K562 (cell line): Measurements from ENCODE around the gene CIAO1. TPM values are rescaled to one million over a fixed set of nuclear protein-coding genes. Genes with fewer than 3 reads are reported as not detected.

Source experiments
- ATAC-seq: fragments of 200-7000 bp; cut with Tn5 transposase; 3 replicates; pipeline ENCODE4 v1.9.1; 2020; ENCODE audit warnings: moderate library complexity
- BruUV-seq: library from RNA; stranded (reverse); fragments of 400-500 nt; replicated peaks from 2 replicates; lab custom pipeline; 2021; lab: Mats Ljungman, UMichigan
- CTCF ChIA-PET: fragments of 300-600 bp; formaldehyde crosslinking; extraction: SDS; loops from one replicate; lab custom pipeline; 2021; ENCODE audit warnings: low intra/inter-chr PET ratio; lab: Yijun Ruan, JAX
- POLR2A ChIA-PET: fragments of 300-600, 350-650 bp; sonication (Branson Sonifier 250); formaldehyde crosslinking; extraction: SDS; loops from one replicate; lab custom pipeline; 2021; ENCODE audit warnings: antibody characterized with exemption, inconsistent platforms; lab: Yijun Ruan, JAX
- DNase-seq, 4 experiments: peaks; one replicate each; pipeline versions ENCODE4 v3.0.0 to v3.0.0-alpha.2; 2011 to 2018; ENCODE audit warnings: low spot score in 3 of 4, mixed read lengths in 3 of 4; ENCODE audit errors: extremely low read depth in 1 of 4
- FAIRE-seq: peaks from 2 replicates; lab custom pipeline; 2011; peaks lifted over from hg19 to GRCh38; lab: Jason Lieb, UNC
- H2AFZ ChIP-seq: 2 replicates; pipeline ENCODE4 v1.6.0; 2011; ENCODE audit warnings: low read depth, low read length, control low read depth, inconsistent platforms
- H3K27ac ChIP-seq: fragments of 200-600 bp; 3 replicates; pipeline ENCODE4 v1.8.0; 2011; ENCODE audit warnings: low read depth, mild to moderate bottlenecking, control low read depth, inconsistent platforms, low read length, moderate library complexity, mixed read lengths; ENCODE audit errors: extremely low read depth
- H3K27me3 ChIP-seq, 2 experiments: fragments of 300-600 bp in 1 of 2; 2 replicates in 1 of 2; 3 replicates in 1 of 2; pipeline versions ENCODE4 v1.6.0 to v1.8.0; 2011; ENCODE audit warnings: inconsistent platforms in 2 of 2, low read length in 2 of 2, mild to moderate bottlenecking in 1 of 2, mixed read lengths in 1 of 2, moderate library complexity in 1 of 2; ENCODE audit not compliant: control insufficient read depth in 2 of 2, insufficient read depth in 2 of 2
- H3K36me3 ChIP-seq: fragments of 300-600 bp; 3 replicates; pipeline ENCODE4 v1.8.0; 2011; ENCODE audit warnings: mild to moderate bottlenecking, low read length, inconsistent platforms; ENCODE audit not compliant: control insufficient read depth, insufficient read depth
- H3K4me1 ChIP-seq, 2 experiments: fragments of 200-600 bp in 1 of 2; replicated peaks in 1 of 2; 2 replicates in 1 of 2; 3 replicates in 1 of 2; pipeline versions ENCODE4 v1.5.1 to v1.8.0; 2011; ENCODE audit warnings: inconsistent platforms in 2 of 2, low read length in 2 of 2, mild to moderate bottlenecking in 1 of 2, mixed read lengths in 1 of 2, moderate library complexity in 1 of 2; ENCODE audit not compliant: control insufficient read depth in 2 of 2, insufficient read depth in 2 of 2
- H3K4me2 ChIP-seq: 2 replicates; pipeline ENCODE4 v1.6.1; 2011; ENCODE audit warnings: low read length, control low read depth, inconsistent platforms, mixed read lengths; ENCODE audit not compliant: insufficient read depth
- H3K4me3 ChIP-seq: fragments of 200-600 bp; sonication (generic), shearing (Covaris generic); 2 replicates; pipeline ENCODE4 v1.5.1; 2016; ENCODE audit warnings: control low read depth, inconsistent platforms
- H3K79me2 ChIP-seq: fragments of 200-600 bp; 3 replicates; pipeline ENCODE4 v1.8.0; 2011; ENCODE audit warnings: low read length, inconsistent platforms; ENCODE audit not compliant: control insufficient read depth, insufficient read depth
- H3K9ac ChIP-seq, 2 experiments: 2 replicates each; pipeline versions ENCODE4 v1.6.0 to v1.6.1; 2011; ENCODE audit warnings: low read depth in 2 of 2, low read length in 2 of 2, control low read depth in 1 of 2, inconsistent platforms in 1 of 2, mild to moderate bottlenecking in 1 of 2, mixed read lengths in 1 of 2; ENCODE audit not compliant: insufficient read depth in 1 of 2
- H3K9me1 ChIP-seq: one replicate; pipeline ENCODE4 v1.6.0; 2011; ENCODE audit warnings: inconsistent platforms, mild to moderate bottlenecking, low read length, moderate library complexity; ENCODE audit not compliant: control insufficient read depth, insufficient read depth
- H3K9me3 ChIP-seq: replicated peaks from 2 replicates; pipeline ENCODE4 v1.5.1; 2011; ENCODE audit warnings: low read depth, low read length, inconsistent platforms; ENCODE audit not compliant: control insufficient read depth, insufficient read depth
- H4K20me1 ChIP-seq: replicated peaks from 2 replicates; pipeline ENCODE4 v1.6.1; 2011; ENCODE audit warnings: low read length, inconsistent platforms, mixed read lengths; ENCODE audit not compliant: control insufficient read depth, insufficient read depth
- ELK1 ChIP-seq: sonication (generic); formaldehyde crosslinking; IDR thresholded peaks from 2 replicates; pipeline ENCODE4 v1.8.1; 2022; ENCODE audit warnings: missing genetic modification reagents
- GATAD2B ChIP-seq: fragments of 450-650 bp; IDR thresholded peaks from 2 replicates; pipeline ENCODE4 v1.6.1; 2017; ENCODE audit warnings: mild to moderate bottlenecking, borderline replicate concordance
- NBN ChIP-seq: fragments of 450-650 bp; IDR thresholded peaks from 2 replicates; pipeline ENCODE4 v1.6.1; 2016; ENCODE audit warnings: low read depth, mild to moderate bottlenecking
- WGBS: fragments of 100-300 bp; shearing (Covaris generic); methylation state at CpG from one replicate; pipeline ENCODE4 v1.1.6; 2016; ENCODE audit warnings: low coverage, mixed read lengths; ENCODE audit not compliant: insufficient coverage; ENCODE audit errors: missing lambda C conversion rate; 5-methylcytosine and 5-hydroxymethylcytosine counted together
- in situ Hi-C: fragments of 300-500 bp; cut with MboI; formaldehyde crosslinking; loops from 4 replicates; pipeline ENCODE4 v1.15.0; 2018; ENCODE audit warnings: inconsistent platforms, mixed read lengths
- intact Hi-C: fragments of 100-400 bp; cut with micrococcal nuclease; formaldehyde crosslinking; loops from 2 replicates; pipeline ENCODE4 v1.14.2; 2022
- polyA plus RNA-seq, 8 experiments: library from polyadenylated mRNA; depleted of rRNA in 4 of 8; stranded (reverse) in 5 of 8; unstranded in 3 of 8; fragments of >200 nt; fragmentation: Nextera tagmentation in 2 of 8; fragmentation: Illumina TruSeq in 1 of 8; extraction: Ambion mirVana in 2 of 8; extraction: Trizol in 1 of 8; gene quantifications; 2 replicates each; pipeline versions ENCODE4 v1.2.1 to v1.2.3, GENCODE V29; 2011 to 2014; ENCODE audit warnings: inconsistent platforms in 1 of 8, missing spikeins in 1 of 8
- total RNA-seq, 7 experiments: library from RNA; depleted of rRNA in 6 of 7; stranded (reverse); fragments of >200 nt in 6 of 7; fragmentation: Illumina TruSeq in 2 of 7; extraction: Trizol in 2 of 7; gene quantifications; 2 replicates each; pipeline versions ENCODE4 v1.2.1 to v1.2.3, GENCODE V29; 2011 to 2021; ENCODE audit warnings: low replicate concordance in 1 of 7

Gene CIAO1
- total and polyA plus RNA-seq, 9 of the 15 experiments (the other 6 are each of a cell fraction or from before 2014, with no cell fraction given), result 11.4 to 156 (median 92.8) TPM

- Histone ChIP-seq H3K4me2 (no peak overlapping the region), H3K9me3 (no peaks in the 10 kb centered on the region), H3K9me1 (no peaks in the 10 kb centered on the region), H3K4me3 (no peak overlapping the region), H4K20me1 (peaks cover 3% of the 10 kb centered on the region; the same call in 1 of the 2 replicates), H3K36me3 (peaks cover 87% of the 10 kb centered on the region), H3K27me3 (no peaks in the 10 kb centered on the region), H3K79me2 (no peaks in the 10 kb centered on the region), H3K4me1 (no peaks in the 10 kb centered on the region), H2AFZ (no peak overlapping the region), H3K27ac (no peak overlapping the region; the same call in 2 of the 3 replicates), H3K9ac (no peak overlapping the region)
- intact Hi-C loops, result no loop called here
- in situ Hi-C loops, result no loop called here
- TF ChIP-seq NBN (no peak), ELK1 (CRISPR knock-in tag) (no peak), GATAD2B (no peak)
- BruUV-seq, result no TSS peak
- DNase-seq, result no peak
- no peak for FAIRE-seq
- POLR2A ChIA-PET, result interaction anchor here (1.0 to 1.1 kb wide), 3 partner anchors 10 to 64 kb away, joined by 3 to 5 read pairs (median 3); no protein-coding TSS in a partner anchor
- CTCF ChIA-PET, result no interaction called here
- ATAC-seq, result no peak
- 79% methylated on average over 3 of the region's 3 CpGs for WGBS
Measured at GRCh38 chr2:96273763-96274162, 7.7 kb downstream of the CIAO1 start.
